ENCODE measurements around the gene GSTCD.
"Not testable (repeated sequence)": the region's sequence is repeated elsewhere in the genome, so short reads cannot be mapped to it uniquely, and the experiment has no call there.

GSTCD gene

DNA sequence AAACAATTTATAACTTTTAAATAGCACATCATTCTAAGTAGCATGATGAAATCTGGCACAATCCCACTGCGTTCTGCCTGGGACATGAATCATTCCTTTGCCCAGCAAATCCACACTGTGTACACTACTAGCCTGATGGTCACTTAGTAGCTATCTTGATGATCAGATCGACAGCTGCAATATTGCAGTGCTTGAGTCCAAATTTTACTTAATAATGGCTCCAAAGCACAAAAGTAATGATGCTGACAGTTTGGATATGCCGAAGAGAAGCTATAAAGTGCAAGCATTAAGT, 100.1 kb downstream of the GSTCD start:
- DNase-seq, result no peak

DNA sequence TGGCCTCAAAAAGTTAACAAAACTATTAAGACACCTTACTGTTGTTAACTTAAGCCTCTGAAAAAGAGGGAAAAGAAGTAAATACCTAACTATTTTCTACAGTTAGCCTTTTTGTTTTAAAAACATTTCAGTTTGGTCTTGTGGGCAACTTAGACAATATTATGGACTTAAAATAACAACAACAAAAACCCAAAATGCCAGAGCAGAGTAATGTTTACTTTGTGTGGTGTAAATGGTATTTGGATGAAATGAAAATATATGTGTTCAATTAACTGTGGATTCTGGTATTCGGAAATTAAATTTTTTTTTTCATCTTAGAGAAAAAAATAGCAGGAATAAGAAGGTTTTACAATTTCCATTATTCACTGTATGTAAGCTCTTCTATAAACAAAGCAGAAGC, 107.1 kb downstream of the GSTCD start:
- DNase-seq, result no peak

DNA sequence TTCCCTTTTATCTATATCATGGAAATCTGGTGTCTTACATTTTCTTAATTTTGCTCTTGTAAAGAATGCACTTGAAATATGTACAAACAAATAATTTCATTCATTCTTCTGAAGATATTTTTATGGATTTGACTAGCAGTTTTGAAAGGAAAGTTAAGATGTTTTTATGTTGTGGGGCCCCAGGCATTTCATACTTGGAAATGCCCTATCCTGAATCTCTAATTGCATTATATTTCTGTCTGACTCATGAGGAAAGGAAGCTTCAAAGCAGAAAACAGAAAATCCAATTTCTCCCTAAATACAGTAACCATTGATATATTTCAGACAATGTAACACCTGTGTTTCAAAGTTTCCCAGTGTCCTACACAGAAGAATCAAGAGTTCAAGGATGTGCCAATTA, 113.5 kb downstream of the GSTCD start:
- DNase-seq, result no peak

DNA sequence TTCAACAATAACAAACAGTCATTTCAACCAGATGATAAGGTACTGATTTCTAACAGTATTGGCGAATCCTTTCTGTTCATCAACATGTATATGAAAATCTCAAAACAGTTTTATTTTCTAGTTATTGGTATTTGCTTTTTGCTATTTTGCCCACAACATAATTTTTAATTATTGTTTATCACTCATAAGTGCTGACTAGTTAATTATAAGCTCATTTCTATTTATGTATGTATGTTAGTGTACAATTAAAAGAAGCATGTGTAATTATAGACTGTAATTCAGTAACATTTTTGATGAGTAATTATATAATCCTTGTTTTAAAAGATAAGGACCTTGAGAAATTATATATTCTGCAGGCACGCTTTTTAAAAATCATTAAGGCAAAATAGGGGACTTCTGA, 119.5 kb downstream of the GSTCD start:
- no peak for DNase-seq

DNA sequence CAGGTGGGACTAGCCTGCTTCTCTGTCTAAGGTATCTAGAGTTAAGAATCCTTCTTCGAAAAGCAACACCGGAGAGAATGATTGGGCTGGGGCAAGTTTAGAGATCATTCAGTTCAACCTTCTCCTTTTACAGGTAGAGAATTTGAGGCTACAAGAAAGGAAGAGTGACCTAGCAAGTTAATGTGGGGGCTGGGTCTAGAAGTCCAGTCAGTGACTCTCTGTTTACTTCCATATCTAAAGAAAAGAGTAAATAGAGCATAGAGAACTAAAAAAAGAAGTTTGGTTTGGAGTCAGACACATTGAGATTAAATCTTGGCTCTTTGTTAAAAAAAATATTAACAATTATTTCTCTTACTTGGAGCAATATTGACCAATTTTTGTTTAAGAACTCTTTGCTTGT, 122.6 kb downstream of the GSTCD start:
- no peak for DNase-seq

DNA sequence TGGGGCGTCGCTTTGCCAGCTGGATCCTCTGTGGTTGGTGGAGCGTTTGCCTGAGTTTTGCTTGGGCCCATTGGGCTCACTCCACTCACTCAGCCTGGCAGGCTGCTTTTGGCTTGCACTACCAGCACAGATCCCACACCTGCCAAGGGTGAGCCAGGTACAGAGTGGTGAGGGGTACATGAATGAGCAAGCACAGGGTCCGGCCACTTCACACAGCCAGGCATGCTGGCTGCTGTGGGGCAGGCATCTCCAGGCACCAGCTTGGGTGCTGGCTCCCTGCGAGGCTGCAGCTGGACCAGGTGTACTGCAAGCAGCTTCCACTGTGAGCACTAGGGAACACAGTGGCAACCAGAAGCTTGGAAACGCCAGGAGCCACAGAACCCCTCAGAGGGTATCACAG, 126.6 kb downstream of the GSTCD start:
- DNase-seq, result no peak

DNA sequence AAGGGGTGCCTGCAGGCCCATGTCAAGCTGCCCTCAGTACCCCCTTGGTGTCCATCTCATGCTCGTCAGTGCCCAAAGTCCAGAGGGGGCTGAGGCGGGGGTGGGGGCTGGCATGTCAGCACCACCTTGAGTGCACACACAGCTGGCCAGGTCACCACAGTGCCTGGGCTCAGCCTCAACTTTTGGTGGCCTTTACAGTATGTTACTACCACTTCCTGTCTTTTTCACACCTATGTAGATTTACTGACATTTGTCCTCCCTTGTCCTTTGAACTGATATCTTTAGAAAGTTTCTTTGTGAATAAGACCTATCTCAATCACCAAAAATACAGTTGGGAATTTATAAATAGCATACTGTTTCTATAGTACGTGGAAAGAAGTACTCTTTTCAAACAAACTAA, 128.0 kb downstream of the GSTCD start:
- no peak for DNase-seq

DNA sequence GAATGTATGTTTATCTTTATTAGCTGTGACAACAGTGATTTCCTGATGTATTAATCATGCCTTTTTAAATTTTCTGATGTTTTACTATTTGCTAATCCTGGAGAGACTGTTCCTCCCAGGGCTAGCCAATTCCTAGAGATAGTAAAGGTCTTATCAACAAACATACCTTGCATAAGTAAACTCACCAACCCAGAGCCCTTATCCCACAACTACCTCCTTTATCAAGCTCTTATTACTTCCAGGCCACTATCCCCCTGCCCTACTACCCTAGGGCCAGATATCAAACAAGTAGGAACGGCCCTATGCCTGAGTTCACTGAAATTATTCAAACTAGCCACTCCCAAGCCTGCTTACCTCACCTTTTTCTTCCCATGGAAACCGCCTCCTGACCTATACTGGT, 128.5 kb downstream of the GSTCD start:
- DNase-seq, result no peak

DNA sequence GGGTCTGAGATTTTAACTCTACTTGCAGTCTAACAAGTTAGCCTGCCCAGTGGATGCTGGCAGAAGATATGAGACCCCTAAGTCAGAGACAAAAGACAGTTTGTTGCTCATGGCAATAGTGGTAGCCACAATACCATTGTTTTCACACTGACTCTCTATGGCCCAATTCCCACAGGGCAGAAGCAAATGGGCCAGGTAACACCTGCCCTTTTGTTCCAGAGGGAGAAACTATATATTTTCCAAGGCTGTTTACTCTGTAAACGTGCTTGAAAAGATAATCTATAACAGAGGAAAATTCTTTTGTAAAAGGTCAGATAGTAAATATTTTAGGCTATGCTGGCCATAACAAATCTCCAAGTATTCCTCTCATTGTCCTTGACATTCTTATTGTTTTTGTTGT, 129.5 kb downstream of the GSTCD start:
- no peak for DNase-seq

DNA sequence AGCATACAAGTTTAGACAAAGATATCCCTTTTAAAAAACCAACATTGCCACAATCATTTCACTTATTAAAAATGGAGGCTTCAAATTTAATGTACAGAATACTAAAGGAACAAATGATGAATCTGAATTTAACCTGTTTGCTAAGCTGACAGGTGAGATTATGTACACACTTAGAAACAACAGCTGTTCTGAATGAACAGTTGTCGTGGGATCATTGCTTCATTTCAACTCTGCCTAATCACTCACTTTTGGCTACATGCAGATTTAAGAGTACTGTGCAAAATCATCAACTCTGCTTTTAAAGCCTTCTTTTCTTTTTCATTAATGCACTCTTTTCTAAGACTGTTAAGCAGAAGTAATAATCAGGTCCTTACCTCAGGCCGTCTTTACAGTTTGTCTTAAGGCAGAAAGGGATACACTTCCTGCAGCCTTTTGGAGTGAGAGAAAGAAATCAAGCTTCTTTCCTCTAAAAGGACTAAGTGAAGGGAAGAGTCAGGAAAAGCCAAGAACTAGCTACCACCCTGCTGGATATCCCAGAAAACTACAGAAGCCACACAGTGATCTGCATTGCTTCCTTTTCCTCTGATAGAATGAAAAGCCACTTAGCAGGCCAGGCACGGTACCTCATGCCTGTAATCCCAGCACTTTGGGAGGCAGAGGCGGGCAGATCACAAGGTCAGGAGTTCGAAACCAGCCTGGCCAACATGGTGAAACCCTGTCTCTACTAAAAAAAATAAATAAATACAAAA, 132.0 kb downstream of the GSTCD start:
- no peak for DNase-seq

DNA sequence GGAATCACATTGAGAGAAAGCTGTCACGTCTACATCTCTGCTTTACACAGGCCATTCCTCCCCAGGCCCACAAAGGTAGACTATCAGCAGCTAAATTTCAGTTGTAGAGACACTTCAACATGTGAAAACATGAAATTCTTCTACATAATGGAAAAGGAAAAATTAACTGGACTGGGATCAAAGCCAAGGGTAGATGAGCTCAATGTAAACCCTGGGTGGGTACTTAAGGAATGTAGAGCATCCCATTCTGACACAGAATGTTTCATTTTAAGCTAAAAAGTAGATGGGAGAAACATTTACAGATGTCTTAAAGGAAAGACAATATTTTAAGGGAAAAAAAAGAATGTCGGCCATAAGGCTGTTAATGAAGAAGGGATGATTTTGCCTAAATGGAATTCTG, 135.4 kb downstream of the GSTCD start:
- no peak for DNase-seq

DNA sequence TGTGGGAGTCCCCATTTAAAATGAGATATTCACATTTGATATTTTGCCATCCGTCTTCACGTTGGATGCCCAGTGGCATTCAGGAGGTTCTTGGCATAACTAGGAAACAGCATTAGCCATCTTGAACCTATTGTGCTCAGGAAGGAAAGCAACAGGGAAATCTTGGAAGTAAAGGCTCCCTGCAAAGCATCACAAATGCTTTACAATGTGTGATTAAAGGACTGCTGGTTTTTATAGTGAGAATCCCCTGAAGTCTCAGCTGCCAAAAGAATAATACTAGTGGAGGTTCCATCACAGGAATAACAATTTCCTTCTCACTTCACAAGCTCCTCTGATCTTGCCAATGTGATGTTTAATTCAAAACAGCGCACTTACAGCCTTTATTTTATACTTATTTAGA, 137.0 kb downstream of the GSTCD start:
- no peak for DNase-seq

DNA sequence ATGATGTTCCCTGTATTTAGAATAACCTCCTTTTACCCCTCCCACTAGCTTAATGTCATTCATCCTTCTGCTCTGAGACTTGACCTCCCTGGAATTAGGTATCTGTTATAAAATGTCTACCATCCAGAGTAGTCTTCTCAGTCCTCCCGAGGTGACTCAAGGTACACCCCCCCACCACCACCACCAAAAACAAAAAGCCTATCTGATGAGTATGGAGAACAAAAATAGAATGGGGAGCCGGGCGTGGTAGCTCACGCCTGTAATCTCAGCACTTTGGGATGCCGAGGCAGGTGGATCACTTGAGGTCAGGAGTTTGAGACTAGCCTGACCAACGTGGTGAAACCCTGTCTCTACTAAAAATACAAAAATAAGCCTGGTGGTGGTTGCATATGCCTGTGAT, 139.8 kb downstream of the GSTCD start:
- DNase-seq, result not testable (repeated sequence)

DNA sequence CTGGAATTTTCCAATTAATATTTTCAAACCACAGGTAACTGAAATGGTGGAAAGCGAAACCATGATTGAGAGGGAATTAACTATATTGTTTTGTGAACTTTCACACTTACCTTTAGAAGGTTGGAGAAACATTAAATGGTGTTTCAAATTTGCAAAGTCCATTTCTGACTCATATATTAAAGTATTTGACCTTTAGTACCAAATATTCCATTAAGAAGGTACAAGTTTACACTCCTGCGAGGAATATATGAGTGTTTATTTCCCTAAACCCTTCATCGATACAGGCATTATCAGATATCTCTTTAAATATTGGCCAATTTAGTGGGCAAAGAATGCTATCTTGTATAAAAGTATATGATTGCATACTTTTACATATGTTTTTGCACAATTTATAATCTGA, 142.6 kb downstream of the GSTCD start:
- DNase-seq, result no peak

DNA sequence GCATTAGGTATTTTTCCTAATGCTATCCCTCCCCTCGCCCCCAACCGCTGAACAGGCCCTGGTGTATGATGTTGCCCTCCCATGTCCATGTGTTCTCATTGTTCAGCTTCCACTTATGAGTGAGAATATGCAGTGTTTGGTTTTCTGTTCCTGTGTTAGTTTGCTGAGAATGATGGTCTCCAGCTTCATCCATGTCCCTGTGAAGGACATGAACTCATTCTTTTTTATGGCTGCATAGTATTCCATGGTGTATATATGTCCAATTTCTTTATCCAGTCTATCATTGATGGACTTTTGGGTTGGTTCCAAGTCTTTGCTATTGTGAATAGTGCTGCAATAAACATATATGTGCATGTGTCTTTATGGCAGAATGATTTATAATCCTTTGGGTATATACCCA, 143.6 kb downstream of the GSTCD start:
- not testable (repeated sequence) for DNase-seq

DNA sequence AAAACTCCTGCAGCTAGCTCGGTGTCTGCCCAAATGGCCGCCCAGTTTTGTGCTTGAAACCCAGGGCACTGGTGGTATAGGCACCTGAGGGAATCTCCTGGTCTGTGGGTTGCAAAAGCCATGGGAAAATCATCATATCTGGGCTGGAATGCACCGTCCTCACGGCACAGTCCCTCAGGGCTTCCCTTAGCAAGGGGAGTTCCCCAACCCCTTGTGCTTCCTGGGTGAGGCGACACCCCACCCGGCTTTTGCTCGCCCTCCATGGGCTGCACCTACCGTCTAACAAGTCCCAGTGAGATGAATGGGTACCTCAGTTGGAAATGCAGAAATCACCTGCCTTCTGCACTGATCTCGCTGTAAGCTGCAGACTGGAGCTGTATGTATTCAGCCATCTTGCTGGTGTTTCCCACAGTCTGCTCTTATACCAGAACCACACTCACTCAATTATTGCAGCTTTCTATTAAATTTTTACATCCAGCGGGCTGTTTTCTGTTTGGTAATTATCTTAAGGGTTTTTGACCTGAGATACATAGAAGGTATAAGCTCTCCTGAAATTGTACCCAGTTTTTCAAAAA, 150.0 kb downstream of the GSTCD start:
- no peak for DNase-seq

DNA sequence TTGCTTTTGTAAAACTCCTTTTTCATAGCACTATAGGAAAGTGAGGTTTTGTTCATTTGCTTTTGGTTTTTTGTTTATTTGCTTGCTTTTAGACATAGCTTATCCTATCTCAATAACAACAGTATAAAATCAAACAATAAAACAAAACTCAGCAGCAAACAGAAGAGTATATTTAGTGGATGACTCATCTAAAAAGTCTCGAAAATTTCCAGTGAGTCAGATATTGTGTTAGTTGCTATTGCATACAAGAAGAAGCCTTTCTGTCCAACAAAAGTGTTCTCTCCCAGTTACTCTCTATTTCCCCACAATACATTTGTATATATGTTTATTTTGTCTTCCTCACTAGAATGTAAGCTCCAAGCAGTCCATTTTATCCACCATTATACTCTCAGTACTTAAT, 150.6 kb downstream of the GSTCD start:
- DNase-seq, result no peak

DNA sequence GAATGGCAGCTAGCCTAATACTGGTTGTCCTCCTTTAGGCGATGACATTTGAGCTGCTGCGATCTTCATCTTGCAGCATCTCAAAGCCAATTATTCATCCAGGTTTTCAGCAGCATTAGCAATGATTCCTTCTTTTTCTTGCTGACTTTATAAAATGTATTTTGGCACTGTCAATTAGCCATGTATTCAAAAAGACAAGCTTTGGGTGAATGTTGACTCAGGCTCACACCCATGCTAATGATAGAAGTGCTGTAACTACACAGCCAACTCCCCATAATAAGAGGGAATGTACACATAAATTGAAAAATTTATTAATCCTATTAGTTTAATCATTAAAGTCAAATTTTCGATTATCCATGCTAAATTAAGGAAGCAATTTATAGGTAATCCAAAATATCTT, 162.4 kb downstream of the GSTCD start:
- no peak for DNase-seq

DNA sequence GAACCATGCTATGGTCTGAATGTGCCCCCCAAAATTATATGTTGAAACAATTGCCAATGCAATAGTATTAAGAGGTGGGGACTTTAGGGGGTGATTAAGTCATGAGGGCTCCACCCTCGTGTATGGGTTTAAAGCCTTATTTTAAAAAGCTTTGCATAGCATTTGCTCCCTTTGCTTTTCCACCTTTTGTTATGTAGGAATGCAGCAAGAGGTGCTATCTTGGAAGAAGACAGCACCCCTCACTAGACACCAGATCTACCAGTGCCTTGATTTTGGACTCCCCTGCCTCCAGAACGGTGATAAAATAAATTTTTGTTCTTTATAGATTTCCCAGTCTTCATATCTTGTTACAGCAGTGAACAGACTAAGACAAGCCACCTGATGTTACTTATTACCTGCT, 163.4 kb downstream of the GSTCD start:
- no peak for DNase-seq

DNA sequence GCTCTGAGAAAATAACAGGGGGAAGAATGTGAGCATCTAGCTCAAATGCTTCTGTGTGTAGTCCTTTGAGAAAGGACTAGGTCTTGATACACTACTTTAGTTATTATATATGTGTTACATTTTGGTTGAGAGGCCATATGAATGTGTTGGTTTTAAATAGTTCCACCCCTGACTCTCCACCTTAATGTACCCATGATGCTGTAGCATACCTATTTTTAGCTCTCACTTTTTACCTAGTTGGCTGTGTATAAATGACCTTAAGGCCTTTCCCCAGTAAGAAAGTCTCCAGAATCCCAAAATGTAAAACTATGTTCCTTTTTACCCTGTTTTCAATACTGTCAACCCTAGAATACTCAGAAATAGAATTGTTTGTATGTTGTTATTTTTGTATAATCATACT, 166.6 kb downstream of the GSTCD start:
- no peak for DNase-seq

DNA sequence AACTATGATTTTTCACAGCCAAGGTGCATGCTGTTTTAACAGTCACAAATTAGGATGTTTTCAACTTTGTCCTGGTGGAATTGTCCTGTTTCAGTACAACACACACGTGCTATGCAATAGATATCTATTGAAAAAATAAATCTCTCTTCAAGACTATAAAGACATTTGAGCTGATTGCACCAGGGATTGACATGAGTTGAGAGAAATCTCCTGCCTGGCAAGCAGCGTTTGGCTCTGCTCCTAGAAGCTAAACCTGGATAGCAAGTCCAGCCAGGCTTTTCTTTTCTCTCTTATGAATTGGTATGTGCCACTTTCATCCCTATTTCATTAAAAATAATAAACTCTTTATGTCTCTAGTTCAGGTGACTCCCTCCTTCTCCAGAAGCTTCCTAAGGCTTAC, 170.1 kb downstream of the GSTCD start:
- DNase-seq, result no peak

DNA sequence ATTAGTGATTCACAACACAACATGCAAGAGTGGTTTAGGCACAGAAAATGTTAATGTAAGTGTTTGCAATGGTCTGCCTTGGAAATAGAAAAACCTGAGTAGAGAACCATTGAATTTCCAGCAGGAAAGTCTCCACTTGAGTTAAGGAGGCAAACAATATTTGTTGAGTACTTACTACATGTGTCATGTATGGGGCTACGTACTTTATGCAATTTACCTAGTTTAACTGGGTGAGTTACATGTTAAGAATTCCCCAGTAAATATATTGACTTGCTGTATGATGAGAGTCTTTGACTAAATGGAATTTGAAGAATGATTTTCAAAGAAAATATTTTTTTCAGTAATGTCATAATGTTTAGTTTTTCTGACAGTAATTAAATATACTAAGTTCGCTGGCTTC, 178.9 kb downstream of the GSTCD start:
- DNase-seq, result no peak

DNA sequence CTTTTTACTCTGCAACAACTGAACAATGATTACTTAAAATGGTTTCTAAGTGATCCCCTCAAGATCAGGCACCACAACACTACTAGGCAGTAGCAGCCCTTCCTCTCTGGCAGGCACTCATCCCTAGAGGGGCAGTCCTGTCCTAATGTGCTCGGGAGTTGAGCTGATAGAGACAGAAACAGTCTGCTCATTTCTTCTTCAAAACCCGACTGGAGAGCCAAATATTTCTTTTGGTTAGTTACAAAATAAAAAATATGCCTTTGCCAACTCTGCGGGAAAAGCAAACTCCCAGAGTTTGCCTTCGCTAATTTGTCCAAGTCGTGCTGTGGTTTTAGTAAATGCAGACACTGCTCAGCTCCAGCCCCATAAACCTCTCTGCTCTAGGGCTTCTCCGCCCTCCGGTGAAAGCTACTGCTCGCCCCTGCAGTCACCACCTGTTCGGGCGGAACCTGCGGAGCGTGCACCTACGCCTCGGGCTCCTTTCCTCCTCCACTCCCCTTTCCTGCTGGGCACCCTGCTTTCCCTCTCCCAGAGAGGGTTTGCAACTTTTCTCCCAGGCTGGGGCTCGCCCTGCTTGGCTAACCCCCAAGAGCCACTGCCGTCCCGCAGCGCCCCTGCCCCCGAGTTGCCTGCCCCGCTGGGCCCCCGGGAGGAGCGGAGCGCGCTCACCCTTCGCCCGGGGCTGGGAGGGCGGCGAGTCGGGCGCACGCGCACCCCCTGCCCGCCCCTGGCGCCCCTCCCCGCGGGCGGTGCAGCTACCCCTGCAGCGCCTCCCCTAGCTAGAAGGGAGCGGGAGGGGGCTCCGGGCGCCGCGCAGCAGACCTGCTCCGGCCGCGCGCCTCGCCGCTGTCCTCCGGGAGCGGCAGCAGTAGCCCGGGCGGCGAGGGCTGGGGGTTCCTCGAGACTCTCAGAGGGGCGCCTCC, 186.3 kb downstream of the GSTCD start, which contains the start of gene NPNT:
TSS of gene NPNT (plus strand) at position 812 of the 923 bp plus-strand sequence. CDS start 182 bp downstream, outside the sequence.
- no peak for DNase-seq

Data from CD4-positive, alpha-beta T cell treated with Interleukin-17A for 1 hour (primary cell).